GM19463 (cell line): ENCODE measurements around the gene KRTAP5-1.

ENCODE experiments used
- ATAC-seq: cut with Tn5 transposase; IDR thresholded peaks from one replicate; pipeline ENCODE4 v1.9.1; 2021; ENCODE audit warnings: mild to moderate bottlenecking, moderate library complexity; ENCODE audit not compliant: unreplicated experiment

Gene KRTAP5-1

GRCh38 chr11:1561266-1561665 lies 23.8 kb downstream of the KRTAP5-1 start:
- no peak for ATAC-seq

GRCh38 chr11:1560649-1561251 lies 24.3 kb downstream of the KRTAP5-1 start:
- no peak for ATAC-seq

- ATAC-seq = no peak
These were observed 25.0 kb downstream of the KRTAP5-1 start for GRCh38 chr11:1560002-1560648.

- ATAC-seq = no peak
These were observed 25.8 kb downstream of the KRTAP5-1 start for GRCh38 chr11:1559111-1559951.

- ATAC-seq = no peak
These were observed 26.3 kb downstream of the KRTAP5-1 start for GRCh38 chr11:1558775-1559110.

- ATAC-seq = no peak
These were observed 26.9 kb downstream of the KRTAP5-1 start for GRCh38 chr11:1557904-1558774.

GRCh38 chr11:1557051-1557884 lies 27.8 kb downstream of the KRTAP5-1 start:
- no peak for ATAC-seq

- no peak for ATAC-seq
These were observed 28.7 kb downstream of the KRTAP5-1 start for GRCh38 chr11:1556278-1556902.

GRCh38 chr11:1555713-1556153 lies 29.4 kb downstream of the KRTAP5-1 start:
- no peak for ATAC-seq

- ATAC-seq = no peak
These were observed 29.9 kb downstream of the KRTAP5-1 start for GRCh38 chr11:1554981-1555712.

- no peak for ATAC-seq
These were observed 31.1 kb downstream of the KRTAP5-1 start for GRCh38 chr11:1553808-1554594.

- no peak for ATAC-seq
These were observed 35.4 kb downstream of the KRTAP5-1 start for GRCh38 chr11:1549338-1550330.

- no peak for ATAC-seq
These were observed 36.6 kb downstream of the KRTAP5-1 start for GRCh38 chr11:1548221-1549070.

GRCh38 chr11:1547467-1548098 lies 37.5 kb downstream of the KRTAP5-1 start:
- no peak for ATAC-seq
